Stimulated activated CD8-positive, alpha-beta memory T cell treated with anti-CD3 and anti-CD28 coated beads, Interleukin-4, amount 100 ng/mL, for 4 hours (primary cell): ENCODE data around the gene GPR160.
"Not testable (repeated sequence)": the region's sequence is repeated elsewhere in the genome, so short reads cannot be mapped to it uniquely, and the experiment has no call there.

ENCODE experiments used
- DNase-seq, 2 donors: peaks; one replicate each; pipeline ENCODE4 v3.0.0-alpha.2; 2020; ENCODE audit warnings: low read depth in 2 of 2, low spot score in 1 of 2

The GPR160 gene

DNA sequence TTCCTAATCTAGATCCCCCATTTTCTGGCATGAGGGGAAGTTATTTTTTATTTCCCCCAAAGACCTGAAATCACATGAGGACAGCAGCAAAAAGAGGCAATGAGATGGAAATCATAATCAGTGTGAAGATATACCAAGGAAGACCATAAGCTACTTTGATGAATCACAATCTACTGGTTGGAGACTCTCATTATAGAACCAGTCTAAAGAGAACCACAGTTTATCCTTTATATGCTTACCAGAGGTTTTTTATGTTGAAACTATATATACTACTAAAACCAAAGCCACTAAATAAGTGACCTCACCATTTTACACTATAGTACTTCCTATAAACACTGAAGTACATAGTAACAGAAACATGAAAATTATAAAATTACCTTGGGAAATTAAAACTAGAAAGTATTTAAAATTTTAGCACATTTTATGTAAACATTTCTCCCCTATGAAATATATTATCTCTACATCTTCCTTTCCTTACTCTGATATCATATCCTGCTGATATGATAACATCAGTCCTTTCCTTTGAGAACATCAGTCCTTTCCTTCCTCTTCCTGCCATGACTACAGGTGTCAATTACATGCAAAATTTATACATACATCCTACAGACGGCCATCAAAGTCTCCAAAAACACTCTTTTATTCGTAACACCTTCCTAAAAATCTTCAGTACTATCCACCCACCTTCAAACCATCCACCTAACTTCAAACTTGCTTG, 71.9 kb downstream of the GPR160 start:
- DNase-seq: no peak

DNA sequence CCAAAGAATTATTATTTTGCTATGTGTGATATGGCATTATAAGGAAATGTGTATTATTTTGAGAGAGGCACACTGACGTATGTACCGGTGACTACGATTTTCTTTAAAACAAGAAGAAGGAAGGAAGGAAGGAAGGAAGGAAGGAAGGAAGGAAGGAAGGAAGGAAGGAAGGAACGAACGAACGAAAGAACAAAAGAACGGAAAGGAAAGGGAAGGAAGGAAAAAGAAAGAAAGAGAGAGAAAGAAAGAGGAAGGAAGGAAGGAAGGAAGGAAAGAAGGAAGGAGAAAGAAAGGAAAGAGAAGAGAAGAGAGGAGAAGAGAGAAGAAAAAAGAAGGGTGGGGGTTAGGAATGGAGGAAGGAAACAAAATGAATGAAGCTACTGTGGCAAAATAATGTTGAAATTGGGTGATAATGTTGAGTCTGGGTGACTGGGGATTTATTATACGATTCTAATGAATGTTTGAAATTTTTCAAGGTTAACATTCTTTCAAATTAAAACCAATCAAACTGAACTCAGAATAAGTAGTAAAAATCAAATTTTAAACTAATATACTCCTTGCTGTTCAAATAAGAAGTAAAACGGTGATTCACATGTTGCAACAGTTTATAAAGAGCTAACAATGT, 73.5 kb downstream of the GPR160 start:
- no peak for DNase-seq

DNA sequence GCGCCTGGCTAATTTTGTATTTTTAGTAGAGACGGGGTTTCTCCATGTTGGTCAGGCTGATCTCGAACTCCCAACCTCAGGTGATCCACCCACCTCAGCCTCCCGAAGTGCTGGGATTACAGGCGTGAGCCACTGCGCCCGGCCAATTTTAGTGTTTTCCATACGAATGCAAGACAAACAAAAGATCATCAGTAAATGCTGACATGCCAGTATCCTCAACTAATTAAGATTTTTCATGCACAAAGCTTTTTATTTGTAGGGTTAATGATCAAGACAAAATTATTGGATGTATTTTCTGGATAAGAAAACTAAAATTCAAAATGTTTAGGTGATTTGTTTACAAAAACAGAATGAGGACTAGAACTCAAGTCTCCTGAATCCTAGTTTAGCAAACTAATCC, 76.4 kb downstream of the GPR160 start:
- DNase-seq: not testable (repeated sequence)

DNA sequence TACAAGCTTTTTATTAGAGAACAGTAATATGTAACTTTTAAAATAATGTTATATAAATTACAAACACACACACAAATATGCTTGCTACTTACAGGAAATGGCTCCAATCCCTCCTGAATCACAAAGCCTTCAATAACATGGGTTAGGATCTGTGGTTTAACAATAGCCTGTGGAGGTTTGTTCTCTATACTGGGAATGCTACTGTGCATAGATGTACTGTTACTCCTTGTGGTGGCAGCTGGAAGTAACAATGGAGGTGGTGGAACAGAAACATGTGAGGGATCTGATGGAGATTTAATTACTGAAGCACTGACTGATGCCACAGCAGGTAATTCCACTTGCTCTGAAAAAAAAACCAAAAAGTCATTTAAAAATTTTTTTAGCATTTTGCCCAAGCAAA, 79.3 kb downstream of the GPR160 start:
- DNase-seq: no peak

DNA sequence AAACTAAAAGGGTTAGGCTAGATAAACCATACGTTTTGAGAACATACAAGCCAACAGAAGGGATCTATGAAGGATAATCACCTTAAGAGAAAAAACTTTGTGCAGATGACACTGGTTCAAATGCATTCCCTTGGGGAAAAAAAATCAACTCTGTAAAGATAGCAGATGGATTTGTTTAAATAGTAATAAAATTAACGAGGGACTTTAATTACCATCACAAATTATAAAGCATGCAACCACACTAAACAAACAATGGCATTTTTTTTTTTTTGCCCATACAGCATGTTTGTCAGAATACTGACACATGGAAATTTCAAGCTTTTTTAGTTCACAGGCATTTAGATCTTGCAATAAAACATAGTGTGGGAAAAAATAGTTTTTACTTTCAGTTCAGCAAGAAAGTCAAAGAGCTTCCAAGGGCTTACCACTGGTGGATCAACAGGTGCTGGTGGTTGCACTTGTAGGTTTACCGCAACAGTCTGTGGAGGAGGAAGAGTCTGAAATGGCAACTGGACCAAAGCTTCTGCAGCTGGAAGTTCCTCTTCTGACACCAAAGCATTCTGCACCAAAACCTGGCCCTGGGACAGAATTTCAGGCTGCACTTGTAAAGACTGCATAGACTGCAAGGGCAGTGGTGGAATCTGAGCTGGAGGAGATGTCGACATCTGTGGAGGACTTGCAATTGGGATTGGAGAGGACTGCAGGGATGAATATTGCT, 90.6 kb downstream of the GPR160 start:
- DNase-seq: no peak

DNA sequence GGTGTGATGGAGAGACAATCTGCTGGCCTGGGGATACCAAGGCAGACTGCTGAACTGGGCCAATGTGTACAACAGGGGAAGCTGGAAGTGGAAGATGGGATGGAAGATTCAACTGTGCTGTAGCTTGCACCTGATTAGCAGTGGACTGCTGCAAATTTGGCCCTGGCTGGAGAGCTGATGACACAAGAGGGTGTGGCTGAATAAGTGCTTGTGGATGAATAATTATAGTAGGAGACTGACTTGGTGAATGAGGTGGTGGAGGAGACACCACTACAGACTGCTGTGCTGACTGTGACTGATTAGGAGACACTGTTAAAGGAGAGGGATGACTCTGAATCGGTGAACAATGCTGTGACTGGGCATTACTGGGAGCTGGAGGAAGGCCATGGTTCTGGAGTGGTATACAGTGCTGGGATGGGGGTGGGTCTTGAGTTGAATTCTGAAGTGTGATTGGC, 91.2 kb downstream of the GPR160 start:
- no peak for DNase-seq

DNA sequence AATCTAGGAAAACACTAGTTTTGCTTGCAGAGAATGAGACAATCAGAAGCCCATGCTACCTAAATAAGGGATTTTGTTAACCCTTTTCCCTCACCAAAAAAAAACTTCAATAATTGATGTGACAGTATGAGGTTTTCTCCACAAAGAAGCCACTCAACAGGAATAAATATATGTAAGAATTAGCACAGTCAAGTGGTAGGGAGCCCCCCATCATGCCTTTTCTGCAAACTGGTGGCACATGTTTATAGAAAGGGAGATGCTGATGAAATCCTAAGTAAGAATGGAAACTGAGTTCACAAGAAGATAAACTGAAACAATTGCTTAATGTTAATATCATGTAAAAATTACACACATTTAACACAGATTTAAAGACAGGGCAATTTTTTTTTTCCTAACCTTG, 92.7 kb downstream of the GPR160 start:
- no peak for DNase-seq

- no peak for DNase-seq
Measured at GRCh38 chr3:170132335-170132734, 94.5 kb downstream of the GPR160 start.
